ENCODE measurements around the gene GPT2. TPM values are rescaled to one million over a fixed set of nuclear protein-coding genes. Genes with fewer than 3 reads are reported as not detected.

Gene GPT2
- polyA plus RNA-seq, 3 donors, result 0.98 to 1.5 (median 1.4) TPM

DNA sequence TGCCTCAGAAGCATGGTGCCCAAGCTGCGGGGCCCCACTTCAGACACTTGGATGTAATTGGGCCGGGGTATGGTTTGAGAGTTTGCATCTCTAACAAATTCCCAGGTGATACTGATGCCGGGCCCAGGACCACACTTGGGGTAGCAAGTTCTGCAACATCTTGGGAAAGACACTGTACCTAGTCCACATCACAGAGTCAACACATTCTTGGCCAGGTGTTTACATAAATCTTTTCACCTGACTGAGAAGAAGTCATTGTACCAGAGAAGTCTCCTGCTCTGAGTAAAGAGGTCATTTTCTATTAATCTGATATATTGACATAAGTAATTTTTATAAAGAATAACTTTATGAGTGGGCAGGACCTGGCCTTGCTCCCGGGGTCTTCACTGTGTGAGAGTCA lies 27.5 kb downstream of the GPT2 start:
- Histone ChIP-seq H2AFZ (ENCODE audit: insufficient read depth, low read depth, low read length, poor library complexity, severe bottlenecking) (no peak overlapping the region), H3K4me2 (replicated peaks; ENCODE audit: extremely low read depth, low read length, poor library complexity, severe bottlenecking) (no peak overlapping the region), H3K9ac (ENCODE audit: insufficient read depth, low read length, poor library complexity, severe bottlenecking) (no peak overlapping the region), H3K9me3 (replicated peaks in 1 of 2; ENCODE audit: control insufficient read depth in 1 of 2, insufficient read depth in 1 of 2, low read length in 2 of 2) (no peaks in the 10 kb centered on the region), H4K20me1 (ENCODE audit: insufficient read depth, low read length) (no peaks in the 10 kb centered on the region), H3K4me1 (ENCODE audit: control insufficient read depth in 1 of 2, insufficient read depth in 2 of 2, low read length in 2 of 2) (peaks cover 3 to 5% of the 10 kb centered on the region in 2 donors), H3K27ac (ENCODE audit: low read depth in 1 of 2, low read length in 2 of 2) (no peak overlapping the region), H3K36me3 (replicated peaks in 1 of 2; ENCODE audit: control insufficient read depth in 1 of 2, insufficient read depth in 2 of 2, low read length in 2 of 2) (peaks cover 0 to 22% of the 10 kb centered on the region in 2 donors), H3K79me2 (ENCODE audit: insufficient read depth, low read length) (no peaks in the 10 kb centered on the region), H3K4me3 (replicated peaks in 1 of 3; ENCODE audit: low read depth in 2 of 3, low read length in 3 of 3) (no peak overlapping the region), H3K27me3 (ENCODE audit: control insufficient read depth in 2 of 2, insufficient read depth in 2 of 2, low read length in 2 of 2) (no peaks in the 10 kb centered on the region)
- WGBS (ENCODE audit: insufficient coverage), result 90% methylated on average over 2 of the region's 4 CpGs
- Mint-ChIP-seq H3K36me3 (peaks cover 14 to 34% of the 10 kb centered on the region in 2 donors), H3K4me3 (no peak overlapping the region), H3K4me1 (peaks cover 15% of the 10 kb centered on the region), H3K27ac (no peak overlapping the region), H3K27me3 (ENCODE audit: low read depth in 3 of 3) (peaks cover 0 to 1% (median 0%) of the 10 kb centered on the region in 3 donors), H3K9me3 (no peaks in the 10 kb centered on the region)
- intact Hi-C loops (cut with micrococcal nuclease), result no loop called here
- DNase-seq, result no peak
- TF ChIP-seq, protein P1, sequence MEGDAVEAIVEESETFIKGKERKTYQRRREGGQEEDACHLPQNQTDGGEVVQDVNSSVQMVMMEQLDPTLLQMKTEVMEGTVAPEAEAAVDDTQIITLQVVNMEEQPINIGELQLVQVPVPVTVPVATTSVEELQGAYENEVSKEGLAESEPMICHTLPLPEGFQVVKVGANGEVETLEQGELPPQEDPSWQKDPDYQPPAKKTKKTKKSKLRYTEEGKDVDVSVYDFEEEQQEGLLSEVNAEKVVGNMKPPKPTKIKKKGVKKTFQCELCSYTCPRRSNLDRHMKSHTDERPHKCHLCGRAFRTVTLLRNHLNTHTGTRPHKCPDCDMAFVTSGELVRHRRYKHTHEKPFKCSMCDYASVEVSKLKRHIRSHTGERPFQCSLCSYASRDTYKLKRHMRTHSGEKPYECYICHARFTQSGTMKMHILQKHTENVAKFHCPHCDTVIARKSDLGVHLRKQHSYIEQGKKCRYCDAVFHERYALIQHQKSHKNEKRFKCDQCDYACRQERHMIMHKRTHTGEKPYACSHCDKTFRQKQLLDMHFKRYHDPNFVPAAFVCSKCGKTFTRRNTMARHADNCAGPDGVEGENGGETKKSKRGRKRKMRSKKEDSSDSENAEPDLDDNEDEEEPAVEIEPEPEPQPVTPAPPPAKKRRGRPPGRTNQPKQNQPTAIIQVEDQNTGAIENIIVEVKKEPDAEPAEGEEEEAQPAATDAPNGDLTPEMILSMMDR (IDR thresholded peaks at IDR 0.05), result no peak

DNA sequence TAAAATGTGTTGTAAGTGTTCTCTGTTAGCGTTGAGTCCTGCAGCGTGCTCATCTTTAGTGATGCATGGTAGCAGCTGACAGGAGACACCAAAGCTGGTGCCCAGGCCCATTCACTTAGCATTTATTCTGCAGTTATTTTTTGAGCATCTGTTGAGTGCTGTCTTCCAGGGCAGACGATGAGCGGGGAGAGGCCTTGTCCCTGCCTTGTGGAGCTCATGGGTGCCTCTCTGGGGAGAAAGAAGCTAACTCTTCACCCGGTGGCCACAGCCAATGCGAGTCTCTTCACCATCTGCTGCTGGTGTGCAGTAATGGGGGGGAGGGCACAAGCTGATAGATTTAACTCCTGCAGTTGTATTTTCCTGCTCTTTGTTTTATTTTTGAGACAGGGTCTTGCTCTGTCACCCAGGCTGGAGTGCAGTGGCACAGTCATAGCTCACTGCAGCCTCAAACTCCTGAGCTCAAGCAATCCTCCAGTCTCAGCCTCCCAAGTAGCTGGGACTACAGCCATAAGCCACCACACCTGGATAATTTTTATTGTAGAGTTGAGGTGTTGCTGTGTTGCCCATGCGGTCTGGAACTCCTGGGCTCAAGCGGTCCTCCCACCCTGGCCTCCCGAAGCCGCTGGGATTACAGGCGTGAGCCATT lies 30.5 kb downstream of the GPT2 start:
- TF ChIP-seq, protein P1 (IDR thresholded peaks at IDR 0.05), result no peak
- H3K4me3 Mint-ChIP-seq, result no peak overlapping the region
- Histone ChIP-seq H3K4me1 (ENCODE audit: control insufficient read depth in 1 of 2, insufficient read depth in 2 of 2, low read length in 2 of 2) (peaks cover 29 to 30% of the 10 kb centered on the region in 2 donors), H3K36me3 (replicated peaks in 1 of 2; ENCODE audit: control insufficient read depth in 1 of 2, insufficient read depth in 2 of 2, low read length in 2 of 2) (peaks cover 0 to 22% of the 10 kb centered on the region in 2 donors), H3K9me3 (replicated peaks in 1 of 2; ENCODE audit: control insufficient read depth in 1 of 2, insufficient read depth in 1 of 2, low read length in 2 of 2) (no peaks in the 10 kb centered on the region), H3K9ac (ENCODE audit: insufficient read depth, low read length, poor library complexity, severe bottlenecking) (no peak overlapping the region), H2AFZ (ENCODE audit: insufficient read depth, low read depth, low read length, poor library complexity, severe bottlenecking) (no peak overlapping the region), H4K20me1 (ENCODE audit: insufficient read depth, low read length) (no peaks in the 10 kb centered on the region), H3K4me3 (replicated peaks in 1 of 3; ENCODE audit: low read depth in 2 of 3, low read length in 3 of 3) (no peak overlapping the region), H3K79me2 (ENCODE audit: insufficient read depth, low read length) (no peaks in the 10 kb centered on the region), H3K4me2 (replicated peaks; ENCODE audit: extremely low read depth, low read length, poor library complexity, severe bottlenecking) (no peak overlapping the region), H3K27ac (ENCODE audit: low read depth in 1 of 2, low read length in 2 of 2) (no peak overlapping the region), H3K27me3 (ENCODE audit: control insufficient read depth in 2 of 2, insufficient read depth in 2 of 2, low read length in 2 of 2) (no peaks in the 10 kb centered on the region)
- intact Hi-C loops (cut with micrococcal nuclease), result no loop called here
- H3K9me3 Mint-ChIP-seq, result no peaks in the 10 kb centered on the region
- H3K27ac Mint-ChIP-seq, result no peak overlapping the region
- DNase-seq, result no peak
- H3K27me3 Mint-ChIP-seq (ENCODE audit: low read depth in 3 of 3), result peaks cover 0 to 1% (median 0%) of the 10 kb centered on the region in 3 donors
- H3K4me1 Mint-ChIP-seq, result peaks cover 41% of the 10 kb centered on the region
- WGBS (ENCODE audit: insufficient coverage), result 94% methylated on average over 8 of the region's 11 CpGs
- peaks cover 7 to 35% of the 10 kb centered on the region in 2 donors for H3K36me3 Mint-ChIP-seq
